ENCODE measurements around the gene SNRPB. TPM values are rescaled to one million over a fixed set of nuclear protein-coding genes. Genes with fewer than 3 reads are reported as not detected.
A peak's percentile ranks its signal among the peaks of the same experiment; 100 is the strongest.

SNRPB gene
- total and polyA plus RNA-seq, 2 of the 13 experiments (the other 11 are each of a cell fraction or from before 2014, with no cell fraction given), result 473 to 844 TPM

DNA sequence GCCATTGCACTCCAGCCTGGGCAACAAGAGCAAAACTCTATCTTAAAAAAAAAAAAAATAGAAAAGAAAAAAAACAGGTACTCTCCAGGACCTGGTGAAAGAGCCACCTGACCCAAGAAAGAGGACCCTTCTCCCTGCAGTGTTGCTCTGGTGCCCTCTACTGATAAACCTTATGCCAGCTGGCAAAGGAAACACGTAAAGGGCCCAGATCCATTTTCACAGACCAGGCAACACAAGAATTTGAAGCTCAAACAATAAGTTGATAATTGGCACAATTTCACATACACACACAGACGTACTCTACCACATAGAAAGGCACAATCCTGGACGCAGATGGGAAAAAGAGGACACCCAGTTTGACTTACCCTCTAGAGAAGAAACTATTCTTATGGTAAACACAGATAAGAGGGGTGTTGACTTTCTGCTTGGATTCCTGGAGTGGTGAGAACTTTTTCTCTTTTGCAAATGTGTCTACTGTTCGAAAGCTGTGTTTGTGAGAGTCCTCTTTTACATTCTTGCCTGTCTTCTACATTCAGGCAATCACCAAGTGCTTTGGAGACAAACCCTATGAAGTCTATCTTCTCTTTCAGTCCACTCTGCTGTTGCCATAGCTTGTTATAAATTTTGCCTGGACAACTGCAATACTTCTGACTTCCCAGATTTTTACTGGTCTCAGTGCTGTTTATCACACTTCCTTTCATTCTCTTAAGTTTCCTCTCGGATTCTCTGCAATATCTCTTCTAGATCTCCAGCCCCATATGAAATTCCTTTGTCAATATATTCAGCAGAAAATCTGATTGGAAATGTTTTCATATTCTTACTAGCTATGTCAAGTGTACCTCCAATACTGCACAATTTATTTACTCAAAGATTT lies 6.4 kb upstream of the SNRPB start (continued):
- TF ChIP-seq, protein P1, sequence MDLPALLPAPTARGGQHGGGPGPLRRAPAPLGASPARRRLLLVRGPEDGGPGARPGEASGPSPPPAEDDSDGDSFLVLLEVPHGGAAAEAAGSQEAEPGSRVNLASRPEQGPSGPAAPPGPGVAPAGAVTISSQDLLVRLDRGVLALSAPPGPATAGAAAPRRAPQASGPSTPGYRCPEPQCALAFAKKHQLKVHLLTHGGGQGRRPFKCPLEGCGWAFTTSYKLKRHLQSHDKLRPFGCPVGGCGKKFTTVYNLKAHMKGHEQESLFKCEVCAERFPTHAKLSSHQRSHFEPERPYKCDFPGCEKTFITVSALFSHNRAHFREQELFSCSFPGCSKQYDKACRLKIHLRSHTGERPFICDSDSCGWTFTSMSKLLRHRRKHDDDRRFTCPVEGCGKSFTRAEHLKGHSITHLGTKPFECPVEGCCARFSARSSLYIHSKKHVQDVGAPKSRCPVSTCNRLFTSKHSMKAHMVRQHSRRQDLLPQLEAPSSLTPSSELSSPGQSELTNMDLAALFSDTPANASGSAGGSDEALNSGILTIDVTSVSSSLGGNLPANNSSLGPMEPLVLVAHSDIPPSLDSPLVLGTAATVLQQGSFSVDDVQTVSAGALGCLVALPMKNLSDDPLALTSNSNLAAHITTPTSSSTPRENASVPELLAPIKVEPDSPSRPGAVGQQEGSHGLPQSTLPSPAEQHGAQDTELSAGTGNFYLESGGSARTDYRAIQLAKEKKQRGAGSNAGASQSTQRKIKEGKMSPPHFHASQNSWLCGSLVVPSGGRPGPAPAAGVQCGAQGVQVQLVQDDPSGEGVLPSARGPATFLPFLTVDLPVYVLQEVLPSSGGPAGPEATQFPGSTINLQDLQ (CRISPR knock-in tag; IDR thresholded peaks at IDR 0.05), result no peak
- TF ChIP-seq, protein P2, sequence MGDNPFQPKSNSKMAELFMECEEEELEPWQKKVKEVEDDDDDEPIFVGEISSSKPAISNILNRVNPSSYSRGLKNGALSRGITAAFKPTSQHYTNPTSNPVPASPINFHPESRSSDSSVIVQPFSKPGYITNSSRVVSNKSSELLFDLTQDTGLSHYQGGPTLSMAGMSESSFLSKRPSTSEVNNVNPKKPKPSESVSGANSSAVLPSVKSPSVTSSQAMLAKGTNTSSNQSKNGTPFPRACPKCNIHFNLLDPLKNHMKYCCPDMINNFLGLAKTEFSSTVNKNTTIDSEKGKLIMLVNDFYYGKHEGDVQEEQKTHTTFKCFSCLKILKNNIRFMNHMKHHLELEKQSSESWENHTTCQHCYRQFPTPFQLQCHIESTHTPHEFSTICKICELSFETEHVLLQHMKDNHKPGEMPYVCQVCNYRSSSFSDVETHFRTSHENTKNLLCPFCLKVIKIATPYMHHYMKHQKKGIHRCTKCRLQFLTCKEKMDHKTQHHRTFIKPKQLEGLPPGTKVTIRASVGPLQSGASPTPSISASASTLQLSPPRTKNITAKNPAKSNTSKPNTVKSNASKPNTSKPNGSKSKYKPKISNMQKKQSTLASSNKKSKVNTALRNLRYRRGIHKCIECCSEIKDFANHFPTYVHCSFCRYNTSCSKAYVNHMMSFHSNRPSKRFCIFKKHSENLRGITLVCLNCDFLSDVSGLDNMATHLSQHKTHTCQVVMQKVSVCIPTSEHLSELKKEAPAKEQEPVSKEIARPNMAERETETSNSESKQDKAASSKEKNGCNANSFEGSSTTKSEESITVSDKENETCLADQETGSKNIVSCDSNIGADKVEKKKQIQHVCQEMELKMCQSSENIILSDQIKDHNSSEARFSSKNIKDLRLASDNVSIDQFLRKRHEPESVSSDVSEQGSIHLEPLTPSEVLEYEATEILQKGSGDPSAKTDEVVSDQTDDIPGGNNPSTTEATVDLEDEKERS (CRISPR knock-in tag; IDR thresholded peaks at IDR 0.05), result no peak; the same call in 1 of the 2 replicates
- TF ChIP-seq, protein P3, sequence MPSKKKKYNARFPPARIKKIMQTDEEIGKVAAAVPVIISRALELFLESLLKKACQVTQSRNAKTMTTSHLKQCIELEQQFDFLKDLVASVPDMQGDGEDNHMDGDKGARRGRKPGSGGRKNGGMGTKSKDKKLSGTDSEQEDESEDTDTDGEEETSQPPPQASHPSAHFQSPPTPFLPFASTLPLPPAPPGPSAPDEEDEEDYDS (CRISPR knock-in tag; IDR thresholded peaks at IDR 0.05), result no peak
- peak; percentile 62; the same call in 1 of the 2 replicates for TF ChIP-seq SMC3 (IDR thresholded peaks at IDR 0.05; ENCODE audit: low read length)
- 0 out of 2 replicates have a peak, but pooled peaks have one; percentile 18 for TF ChIP-seq THAP11 (CRISPR knock-in tag; IDR thresholded peaks at IDR 0.05)
- no peak for TF ChIP-seq GZF1 (CRISPR knock-in tag; IDR thresholded peaks at IDR 0.05)
- TF ChIP-seq, protein P4, sequence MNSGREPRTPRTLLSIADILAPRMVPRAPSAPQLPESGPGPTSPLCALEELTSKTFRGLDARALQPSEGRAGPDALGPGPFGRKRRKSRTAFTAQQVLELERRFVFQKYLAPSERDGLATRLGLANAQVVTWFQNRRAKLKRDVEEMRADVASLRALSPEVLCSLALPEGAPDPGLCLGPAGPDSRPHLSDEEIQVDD (CRISPR knock-in tag; IDR thresholded peaks at IDR 0.05; ENCODE audit: borderline replicate concordance), result no peak
- TF ChIP-seq, protein P5, sequence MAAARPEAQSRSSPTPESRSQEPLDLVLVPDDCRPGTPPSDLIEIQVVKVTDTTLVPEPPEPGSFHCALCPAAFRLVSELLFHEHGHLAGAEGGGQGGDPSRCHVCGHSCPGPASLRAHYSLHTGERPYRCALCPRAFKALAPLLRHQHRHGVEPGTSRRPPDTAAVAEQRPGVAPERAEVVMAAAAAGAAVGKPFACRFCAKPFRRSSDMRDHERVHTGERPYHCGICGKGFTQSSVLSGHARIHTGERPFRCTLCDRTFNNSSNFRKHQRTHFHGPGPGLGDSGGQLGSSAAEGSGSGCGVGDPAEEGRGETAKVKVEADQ (CRISPR knock-in tag; IDR thresholded peaks at IDR 0.05; ENCODE audit: borderline replicate concordance), result no peak
- TF ChIP-seq REPIN1 (CRISPR knock-in tag; IDR thresholded peaks at IDR 0.05; ENCODE audit: borderline replicate concordance, low read depth), result no peak
- TF ChIP-seq RAD21 (CRISPR knock-in tag; IDR thresholded peaks at IDR 0.05), result no peak
- no peak for TF ChIP-seq SOX13 (IDR thresholded peaks at IDR 0.05)
- TF ChIP-seq SOX13 (CRISPR knock-in tag; conservative IDR thresholded peaks at IDR 0.05 in 1 of 2, IDR thresholded peaks at IDR 0.05 in 1 of 2), result peak in 1 of 2 experiments; percentile 14; a peak in 1 of 4 replicates
- no peak for TF ChIP-seq ZNF468 (CRISPR knock-in tag; IDR thresholded peaks at IDR 0.05)
- TF ChIP-seq MBNL3 (CRISPR knock-in tag; conservative IDR thresholded peaks at IDR 0.05), result no peak
- TF ChIP-seq, protein P6, sequence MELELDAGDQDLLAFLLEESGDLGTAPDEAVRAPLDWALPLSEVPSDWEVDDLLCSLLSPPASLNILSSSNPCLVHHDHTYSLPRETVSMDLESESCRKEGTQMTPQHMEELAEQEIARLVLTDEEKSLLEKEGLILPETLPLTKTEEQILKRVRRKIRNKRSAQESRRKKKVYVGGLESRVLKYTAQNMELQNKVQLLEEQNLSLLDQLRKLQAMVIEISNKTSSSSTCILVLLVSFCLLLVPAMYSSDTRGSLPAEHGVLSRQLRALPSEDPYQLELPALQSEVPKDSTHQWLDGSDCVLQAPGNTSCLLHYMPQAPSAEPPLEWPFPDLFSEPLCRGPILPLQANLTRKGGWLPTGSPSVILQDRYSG (CRISPR knock-in tag; IDR thresholded peaks at IDR 0.05), result no peak
- no peak for TF ChIP-seq HOXA3 (CRISPR knock-in tag; IDR thresholded peaks at IDR 0.05)
- no peak for TF ChIP-seq ZNF777 (CRISPR knock-in tag; IDR thresholded peaks at IDR 0.05)
- TF ChIP-seq FOXA3 (CRISPR knock-in tag; IDR thresholded peaks at IDR 0.05), result peak; percentile 53; the same call in 1 of the 2 replicates
- TF ChIP-seq CREM (IDR thresholded peaks at IDR 0.05), result no peak
- TF ChIP-seq CREM (CRISPR knock-in tag; IDR thresholded peaks at IDR 0.05), result no peak
